ENCODE data around the gene POLH. TPM values are rescaled to one million over a fixed set of nuclear protein-coding genes. Genes with fewer than 3 reads are reported as not detected.
"Not testable (repeated sequence)": the region's sequence is repeated elsewhere in the genome, so short reads cannot be mapped to it uniquely, and the experiment has no call there.

POLH gene
- total RNA-seq, 4 donors from 2014 or later, result 14.2 to 24.3 (median 17.0) TPM

DNA sequence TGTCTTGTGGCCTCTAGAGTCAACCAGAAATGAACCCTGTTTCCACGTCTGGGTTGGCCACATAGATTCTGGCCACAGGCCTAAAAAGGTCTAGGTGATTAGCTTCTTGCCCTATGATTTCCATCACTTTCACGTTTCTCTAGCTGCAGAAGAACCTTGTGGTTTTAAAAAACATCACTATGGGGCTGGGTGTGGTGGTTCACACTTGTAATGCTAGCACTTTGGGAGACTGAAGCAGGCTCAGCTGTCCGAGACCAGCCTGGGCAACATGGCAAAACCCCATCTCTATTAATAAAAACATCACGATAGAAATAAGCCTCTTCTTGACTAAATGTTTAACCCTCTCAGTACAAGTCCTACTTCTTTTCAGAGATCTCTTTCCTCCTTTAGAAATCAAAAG is 31.5 kb upstream of the POLH start:
- H3K4me3 ChIP-seq, result no peak overlapping the region
- WGBS, result 67% methylated on average over 4 of the region's 4 CpGs
- H3K27ac ChIP-seq, result no peak overlapping the region
- TF ChIP-seq, protein P1, sequence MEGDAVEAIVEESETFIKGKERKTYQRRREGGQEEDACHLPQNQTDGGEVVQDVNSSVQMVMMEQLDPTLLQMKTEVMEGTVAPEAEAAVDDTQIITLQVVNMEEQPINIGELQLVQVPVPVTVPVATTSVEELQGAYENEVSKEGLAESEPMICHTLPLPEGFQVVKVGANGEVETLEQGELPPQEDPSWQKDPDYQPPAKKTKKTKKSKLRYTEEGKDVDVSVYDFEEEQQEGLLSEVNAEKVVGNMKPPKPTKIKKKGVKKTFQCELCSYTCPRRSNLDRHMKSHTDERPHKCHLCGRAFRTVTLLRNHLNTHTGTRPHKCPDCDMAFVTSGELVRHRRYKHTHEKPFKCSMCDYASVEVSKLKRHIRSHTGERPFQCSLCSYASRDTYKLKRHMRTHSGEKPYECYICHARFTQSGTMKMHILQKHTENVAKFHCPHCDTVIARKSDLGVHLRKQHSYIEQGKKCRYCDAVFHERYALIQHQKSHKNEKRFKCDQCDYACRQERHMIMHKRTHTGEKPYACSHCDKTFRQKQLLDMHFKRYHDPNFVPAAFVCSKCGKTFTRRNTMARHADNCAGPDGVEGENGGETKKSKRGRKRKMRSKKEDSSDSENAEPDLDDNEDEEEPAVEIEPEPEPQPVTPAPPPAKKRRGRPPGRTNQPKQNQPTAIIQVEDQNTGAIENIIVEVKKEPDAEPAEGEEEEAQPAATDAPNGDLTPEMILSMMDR (IDR thresholded peaks at IDR 0.05), result no peak
- TF ChIP-seq POLR2AphosphoS5 (IDR thresholded peaks at IDR 0.05), result no peak
- TF ChIP-seq POLR2A (IDR thresholded peaks at IDR 0.05), result no peak
- TF ChIP-seq EP300 (IDR thresholded peaks at IDR 0.05), result no peak
- H3K9me3 ChIP-seq, result no peaks in the 10 kb centered on the region
- H3K27me3 ChIP-seq, result no peaks in the 10 kb centered on the region
- H3K36me3 ChIP-seq, result peaks cover 84% of the 10 kb centered on the region
- no peaks in the 10 kb centered on the region for H3K4me1 ChIP-seq
- no peak for DNase-seq (ENCODE audit: low spot score in 2 of 2)

DNA sequence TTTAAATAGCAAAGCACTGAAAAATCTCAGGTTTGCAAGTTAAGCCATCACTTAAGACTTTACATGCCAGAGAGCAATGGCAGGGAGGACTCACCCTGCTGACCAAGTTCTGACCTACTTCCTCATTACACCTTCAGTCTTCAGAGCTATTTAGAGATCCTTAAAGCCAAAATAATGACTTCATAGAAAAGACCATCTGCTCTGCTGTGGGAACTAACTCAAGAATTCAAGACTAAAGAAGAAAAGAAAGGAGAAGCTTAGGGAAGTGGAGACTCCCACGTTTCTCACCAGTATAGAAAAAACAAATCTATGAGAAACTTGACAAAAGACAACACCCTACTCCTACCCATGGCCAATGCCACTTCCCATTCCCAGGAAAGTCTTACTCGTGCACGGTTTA is 28.8 kb upstream of the POLH start:
- WGBS, result 82% methylated on average over 3 of the region's 3 CpGs
- H3K27me3 ChIP-seq, result no peaks in the 10 kb centered on the region
- peaks cover 96% of the 10 kb centered on the region for H3K36me3 ChIP-seq
- H3K4me3 ChIP-seq, result no peak overlapping the region
- TF ChIP-seq POLR2A (IDR thresholded peaks at IDR 0.05) (no peak), POLR2AphosphoS5 (IDR thresholded peaks at IDR 0.05) (no peak), EP300 (IDR thresholded peaks at IDR 0.05) (no peak)
- TF ChIP-seq, protein P1 (IDR thresholded peaks at IDR 0.05), result no peak
- H3K4me1 ChIP-seq, result no peaks in the 10 kb centered on the region
- H3K27ac ChIP-seq, result no peak overlapping the region
- DNase-seq (ENCODE audit: low spot score in 2 of 2), result no peak
- no peaks in the 10 kb centered on the region for H3K9me3 ChIP-seq

DNA sequence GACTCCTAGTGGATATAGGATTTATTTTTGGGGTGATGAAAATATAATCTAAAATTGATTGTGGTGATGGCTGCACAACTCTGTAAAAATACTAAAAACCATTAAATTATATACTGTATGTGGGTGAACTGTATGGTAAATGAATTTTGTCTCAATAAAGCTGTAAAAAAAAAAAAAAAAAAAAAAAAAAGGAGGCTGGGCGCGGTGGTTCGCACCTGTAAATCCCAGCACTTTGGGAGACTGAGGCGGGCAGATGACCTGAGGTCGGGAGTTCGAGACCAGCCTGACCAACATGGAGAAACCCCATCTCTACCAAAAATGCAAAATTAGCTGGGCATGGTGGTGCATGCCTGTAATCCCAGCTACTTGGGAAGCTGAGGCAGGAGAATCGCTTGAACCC is 18.4 kb upstream of the POLH start:
- not testable (repeated sequence) for H3K27ac ChIP-seq; DNase-seq (ENCODE audit: low spot score in 2 of 2); H3K4me3 ChIP-seq; H3K9me3 ChIP-seq; H3K4me1 ChIP-seq; H3K27me3 ChIP-seq
- 95% methylated on average over 7 of the region's 7 CpGs for WGBS
- H3K36me3 ChIP-seq, result peaks cover 95% of the 10 kb centered on the region

DNA sequence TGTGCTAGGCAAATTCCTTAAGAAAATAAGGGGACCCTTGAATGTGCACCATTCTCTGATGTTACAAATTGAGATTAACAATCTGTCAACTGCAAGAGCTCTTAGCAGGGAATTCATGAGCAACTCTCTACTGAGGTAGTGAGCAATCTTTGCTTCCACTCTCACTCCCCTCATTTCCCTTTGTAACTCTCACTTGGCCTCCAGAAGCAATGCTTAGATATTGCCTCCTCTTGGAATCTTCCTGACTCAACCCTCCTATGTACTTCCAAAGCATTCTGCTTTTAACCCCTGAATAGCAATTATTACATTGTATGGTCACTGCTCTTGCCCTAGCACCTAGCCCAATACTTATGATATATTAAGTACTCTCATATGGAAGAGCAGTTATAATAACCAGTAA is 16.7 kb upstream of the POLH start:
- peaks cover 98% of the 10 kb centered on the region for H3K36me3 ChIP-seq
- TF ChIP-seq POLR2A (IDR thresholded peaks at IDR 0.05) (no peak), POLR2AphosphoS5 (IDR thresholded peaks at IDR 0.05) (no peak), EP300 (IDR thresholded peaks at IDR 0.05) (no peak)
- TF ChIP-seq, protein P1 (IDR thresholded peaks at IDR 0.05), result no peak
- H3K4me1 ChIP-seq, result no peaks in the 10 kb centered on the region
- H3K9me3 ChIP-seq, result no peaks in the 10 kb centered on the region
- H3K27me3 ChIP-seq, result no peaks in the 10 kb centered on the region
- H3K4me3 ChIP-seq, result no peak overlapping the region
- DNase-seq (ENCODE audit: low spot score in 2 of 2), result no peak
- no peak overlapping the region for H3K27ac ChIP-seq

DNA sequence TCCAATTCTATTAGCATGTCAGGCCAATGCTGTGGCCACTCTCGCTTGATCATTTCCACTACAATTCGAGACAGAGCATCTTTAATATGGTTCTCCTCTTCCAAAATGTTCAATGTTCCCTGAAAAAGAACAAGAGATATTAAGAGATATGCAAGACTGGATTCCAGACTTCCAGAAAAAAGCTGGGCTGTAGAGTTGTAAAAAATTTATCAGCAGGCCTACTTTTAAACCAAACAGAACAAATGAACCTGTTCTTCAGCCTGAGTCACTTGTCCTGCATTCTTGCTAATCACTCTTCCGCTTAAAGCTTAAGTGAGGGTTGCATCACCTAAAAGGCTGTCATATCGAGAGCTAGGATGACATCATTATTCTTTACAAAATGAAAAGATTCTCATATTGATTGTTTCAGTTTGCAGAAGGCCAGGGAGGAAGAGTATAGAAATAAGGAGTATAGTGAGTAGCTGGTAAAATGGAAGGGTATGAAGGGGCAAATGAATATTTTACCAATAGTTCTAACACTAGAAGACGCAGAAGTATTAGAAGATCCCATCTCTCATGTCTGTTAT is 5.0 kb upstream of the POLH start:
- TF ChIP-seq POLR2A (IDR thresholded peaks at IDR 0.05) (no peak), POLR2AphosphoS5 (IDR thresholded peaks at IDR 0.05) (no peak), EP300 (IDR thresholded peaks at IDR 0.05) (no peak)
- TF ChIP-seq, protein P1 (IDR thresholded peaks at IDR 0.05), result no peak
- Histone ChIP-seq H3K36me3 (peaks cover 51% of the 10 kb centered on the region), H3K4me3 (no peak overlapping the region), H3K4me1 (peaks cover 10% of the 10 kb centered on the region), H3K9me3 (no peaks in the 10 kb centered on the region), H3K27me3 (no peaks in the 10 kb centered on the region), H3K27ac (no peak overlapping the region)
- no peak for DNase-seq (ENCODE audit: low spot score in 2 of 2)
- 85% methylated on average over 5 of the region's 5 CpGs for WGBS

DNA sequence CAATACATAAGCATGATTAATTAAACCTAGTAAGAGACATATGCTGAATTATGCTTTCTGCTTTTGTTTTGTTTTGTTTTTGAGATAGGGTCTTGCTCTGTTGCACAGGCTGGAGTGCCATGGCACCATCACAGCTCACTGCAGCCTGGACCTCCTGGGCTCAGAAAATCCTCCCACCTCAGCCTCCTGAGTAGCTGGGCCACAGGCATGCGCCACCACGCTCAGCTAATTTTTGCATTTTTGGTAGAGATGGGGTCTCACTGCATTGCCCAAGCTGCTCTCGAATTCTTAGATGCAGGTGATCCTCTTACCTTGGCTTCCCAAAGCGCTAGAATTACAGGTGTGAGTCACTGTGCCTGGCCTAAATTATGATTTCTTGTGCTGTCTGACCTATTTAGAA is 4.0 kb upstream of the POLH start:
- H3K36me3 ChIP-seq, result peaks cover 40% of the 10 kb centered on the region
- H3K9me3 ChIP-seq, result no peaks in the 10 kb centered on the region
- peaks cover 17% of the 10 kb centered on the region for H3K4me1 ChIP-seq
- no peak for DNase-seq (ENCODE audit: low spot score in 2 of 2)
- no peak overlapping the region for H3K4me3 ChIP-seq
- WGBS, result 96% methylated on average over 4 of the region's 4 CpGs
- H3K27ac ChIP-seq, result no peak overlapping the region
- H3K27me3 ChIP-seq, result no peaks in the 10 kb centered on the region
- TF ChIP-seq, protein P1 (IDR thresholded peaks at IDR 0.05), result no peak
- no peak for TF ChIP-seq POLR2AphosphoS5 (IDR thresholded peaks at IDR 0.05)
- TF ChIP-seq POLR2A (IDR thresholded peaks at IDR 0.05), result no peak
- TF ChIP-seq EP300 (IDR thresholded peaks at IDR 0.05), result no peak
